T-cell (primary cell): ENCODE data around the gene COL4A6. TPM values are rescaled to one million over a fixed set of nuclear protein-coding genes. Genes with fewer than 3 reads are reported as not detected.

Source experiments
- ATAC-seq, 4 experiments: fragments of 200-7000 bp in 3 of 4; fragments of 150-1000 bp in 1 of 4; cut with Tn5 transposase; replicated peaks in 1 of 4; 1 replicate in 3 of 4; 2 replicates in 1 of 4; pipeline ENCODE4 v1.10.0; 2021; ENCODE audit warnings: moderate library complexity in 3 of 4, mild to moderate bottlenecking in 2 of 4, moderate number of reproducible peaks in 1 of 4
- CTCF ChIA-PET, 2 donors: fragments of 300-600 bp; sonication (Branson Sonifier 250); formaldehyde crosslinking; loops; one replicate each; lab custom pipeline; 2022; ENCODE audit warnings: antibody characterized with exemption in 2 of 2; lab: Charles Lee
- POLR2A ChIA-PET, 2 donors: fragments of 300-600 bp; sonication (Branson Sonifier 250); formaldehyde crosslinking; loops; one replicate each; lab custom pipeline; 2022; ENCODE audit warnings: antibody characterized with exemption in 2 of 2; lab: Charles Lee
- DNase-seq, 35 experiments: peaks; one replicate each; pipeline versions ENCODE4 v3.0.0 to v3.0.0-alpha.2; 2013 to 2023
- H3K27ac ChIP-seq: one replicate; pipeline ENCODE4 v1.5.1; 2013; ENCODE audit warnings: low read length
- H3K27me3 ChIP-seq, 2 experiments: replicated peaks in 1 of 2; 1 replicate in 1 of 2; 2 replicates in 1 of 2; pipeline versions ENCODE4 v1.6.1 to v1.7.0; 2013; ENCODE audit warnings: low read length in 1 of 2, mixed read lengths in 1 of 2; ENCODE audit not compliant: control insufficient read depth in 2 of 2, insufficient read depth in 2 of 2; ENCODE audit errors: extremely low read depth in 1 of 2
- H3K36me3 ChIP-seq, 2 donors: 1 replicate in 1 of 2; 2 replicates in 1 of 2; pipeline versions ENCODE4 v1.6.1 to v1.7.0; 2013; ENCODE audit warnings: low read length in 1 of 2; ENCODE audit not compliant: control insufficient read depth in 2 of 2, insufficient read depth in 1 of 2; ENCODE audit errors: extremely low read depth in 1 of 2
- H3K4me1 ChIP-seq, 2 experiments: 1 replicate in 1 of 2; 2 replicates in 1 of 2; pipeline versions ENCODE4 v1.6.1 to v1.7.0; 2013; ENCODE audit warnings: low read length in 2 of 2, mixed read lengths in 1 of 2; ENCODE audit not compliant: insufficient read depth in 2 of 2, control insufficient read depth in 1 of 2; ENCODE audit errors: extremely low read depth in 1 of 2
- H3K4me3 ChIP-seq, 2 donors: 1 replicate in 1 of 2; 2 replicates in 1 of 2; pipeline versions ENCODE4 v1.5.1 to v1.7.0; 2013; ENCODE audit warnings: mild to moderate bottlenecking in 2 of 2, low read length in 1 of 2, moderate library complexity in 1 of 2; ENCODE audit not compliant: control insufficient read depth in 1 of 2; ENCODE audit errors: extremely low read depth in 1 of 2
- H3K9me3 ChIP-seq: 2 replicates; pipeline ENCODE4 v1.7.0; 2013
- H3K27ac Mint-ChIP-seq, 2 donors: one replicate each; pipeline ENCODE4 v1.8.0; 2020 to 2021; ENCODE audit warnings: mild to moderate bottlenecking in 2 of 2, mixed read lengths in 2 of 2
- H3K27me3 Mint-ChIP-seq, 2 donors: one replicate each; pipeline ENCODE4 v1.8.0; 2021 to 2022; ENCODE audit warnings: mixed read lengths in 2 of 2
- H3K36me3 Mint-ChIP-seq: one replicate; pipeline ENCODE4 v1.8.0; 2021; ENCODE audit warnings: mixed read lengths
- H3K4me1 Mint-ChIP-seq, 3 donors: one replicate each; pipeline ENCODE4 v1.8.0; 2020 to 2022; ENCODE audit warnings: mixed read lengths in 3 of 3, mild to moderate bottlenecking in 1 of 3
- H3K4me3 Mint-ChIP-seq, 3 donors: one replicate each; pipeline ENCODE4 v1.8.0; 2020 to 2022; ENCODE audit warnings: mild to moderate bottlenecking in 3 of 3, mixed read lengths in 3 of 3, moderate library complexity in 3 of 3
- H3K9me3 Mint-ChIP-seq, 3 donors: one replicate each; pipeline ENCODE4 v1.8.0; 2020 to 2022; ENCODE audit warnings: mixed read lengths in 3 of 3
- WGBS: methylation state at CpG from one replicate; pipeline ENCODE4 v1.1.5; 2013; ENCODE audit warnings: missing lambda C conversion rate; ENCODE audit not compliant: insufficient coverage; 5-methylcytosine and 5-hydroxymethylcytosine counted together
- total RNA-seq, 35 experiments: library from RNA in 6 of 35; stranded (reverse) in 6 of 35; fragments of 120-200 nt in 1 of 35; gene quantifications; one replicate each; pipeline versions ENCODE4 v1.2.1 to v1.2.4 and lab custom pipeline; 2013 to 2026

Gene COL4A6
- total RNA-seq, 5 donors from 2014 or later (not counting 1 experiment from before 2014, with no cell fraction given) = 0.03 to 0.22 (median 0.20) TPM; not detected in 2

DNA sequence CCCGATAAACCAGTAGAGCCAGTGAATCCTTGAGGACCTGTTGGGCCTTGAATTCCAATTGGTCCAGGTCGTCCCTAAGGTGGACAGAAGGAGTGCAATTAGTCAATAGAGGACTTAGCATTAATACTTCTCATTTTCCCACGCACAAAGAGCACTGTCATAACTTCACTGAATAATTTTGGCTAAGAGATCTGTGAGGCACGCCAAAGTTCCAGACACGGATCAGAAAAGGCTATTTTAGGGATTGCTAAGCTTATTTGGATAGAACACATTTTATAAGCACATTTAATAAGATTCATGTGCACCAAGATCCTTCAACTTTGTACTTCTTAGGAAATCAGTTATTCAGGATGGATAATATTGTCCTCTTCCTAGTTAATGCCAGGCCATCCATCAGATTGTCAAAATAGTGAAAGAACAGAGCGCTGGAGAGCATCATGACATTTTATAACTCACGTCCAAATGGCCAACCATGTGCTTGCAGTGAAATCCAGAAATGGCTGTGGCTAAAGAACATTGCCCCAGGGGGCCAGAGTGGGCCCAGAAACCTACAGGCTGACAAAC, 216.8 kb downstream of the COL4A6 start:
- Mint-ChIP-seq H3K27ac (no peak overlapping the region), H3K36me3 (no peaks in the 10 kb centered on the region), H3K4me1 (peaks cover 0 to 3% (median 3%) of the 10 kb centered on the region in 3 donors), H3K9me3 (no peaks in the 10 kb centered on the region), H3K4me3 (no peak overlapping the region), H3K27me3 (peaks cover 2 to 22% of the 10 kb centered on the region in 2 donors)
- Histone ChIP-seq H3K36me3 (no peaks in the 10 kb centered on the region), H3K9me3 (no peaks in the 10 kb centered on the region), H3K27me3 (peaks cover 0 to 2% of the 10 kb centered on the region in 2 experiments), H3K4me1 (no peaks in the 10 kb centered on the region), H3K4me3 (no peak overlapping the region), H3K27ac (no peak overlapping the region)
- WGBS = 100% methylated on average over 1 of the region's 7 CpGs
- CTCF ChIA-PET = no interaction called here
- DNase-seq (no peak), ATAC-seq (no peak)
- POLR2A ChIA-PET = no interaction called here

- no peak overlapping the region for H3K4me3 Mint-ChIP-seq
- no peaks in the 10 kb centered on the region for H3K36me3 Mint-ChIP-seq
- no peak overlapping the region for H3K27ac Mint-ChIP-seq
- ChIA-PET POLR2A (no interaction called here), CTCF (no interaction called here)
- ATAC-seq (no peak), DNase-seq (no peak)
- H3K27me3 ChIP-seq = peaks cover 0 to 2% of the 10 kb centered on the region in 2 experiments
- no peaks in the 10 kb centered on the region for H3K36me3 ChIP-seq
- peaks cover 0 to 3% (median 3%) of the 10 kb centered on the region in 3 donors for H3K4me1 Mint-ChIP-seq
- H3K4me3 ChIP-seq = no peak overlapping the region
- no peaks in the 10 kb centered on the region for H3K4me1 ChIP-seq
- peaks cover 2 to 18% of the 10 kb centered on the region in 2 donors for H3K27me3 Mint-ChIP-seq
- H3K9me3 ChIP-seq = no peaks in the 10 kb centered on the region
- H3K27ac ChIP-seq = no peak overlapping the region
- WGBS = no CpG with 5 or more reads among the region's 5 CpGs
- no peaks in the 10 kb centered on the region for H3K9me3 Mint-ChIP-seq
Observed at GRCh38 chrX:108219949-108220601, 218.1 kb downstream of the COL4A6 start.

DNA sequence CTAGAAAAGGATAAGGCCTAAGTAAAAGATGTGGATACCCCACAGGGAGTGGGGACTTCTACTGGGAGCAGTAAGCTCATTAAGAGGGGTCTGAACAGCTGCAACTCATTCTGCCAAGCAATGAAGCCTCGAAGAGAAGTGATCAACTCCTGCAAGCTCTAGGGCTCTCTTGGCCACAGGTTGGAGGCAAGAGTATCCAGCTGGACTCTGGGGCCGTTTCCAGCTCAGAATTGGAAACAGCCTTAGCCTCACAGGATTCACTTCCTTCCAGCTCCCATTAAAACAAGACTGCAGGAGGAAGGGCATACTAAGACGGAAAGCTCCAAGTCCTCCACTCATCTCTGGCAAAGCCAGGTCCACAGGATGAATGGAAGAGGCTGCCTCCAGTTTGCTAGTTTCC, 220.3 kb downstream of the COL4A6 start:
- Histone ChIP-seq H3K4me1 (no peaks in the 10 kb centered on the region), H3K4me3 (no peak overlapping the region), H3K27ac (no peak overlapping the region), H3K27me3 (no peaks in the 10 kb centered on the region), H3K36me3 (no peaks in the 10 kb centered on the region), H3K9me3 (no peaks in the 10 kb centered on the region)
- CTCF ChIA-PET = no interaction called here
- H3K4me3 Mint-ChIP-seq = no peak overlapping the region
- ATAC-seq (no peak), DNase-seq (no peak)
- no peaks in the 10 kb centered on the region for H3K4me1 Mint-ChIP-seq
- H3K27ac Mint-ChIP-seq = no peak overlapping the region
- H3K9me3 Mint-ChIP-seq = no peaks in the 10 kb centered on the region
- H3K27me3 Mint-ChIP-seq = peaks cover 0 to 12% of the 10 kb centered on the region in 2 donors
- H3K36me3 Mint-ChIP-seq = no peaks in the 10 kb centered on the region
- POLR2A ChIA-PET = no interaction called here
- WGBS = no CpG with 5 or more reads among the region's 3 CpGs

- ATAC-seq = no peak
- Histone ChIP-seq H3K36me3 (no peaks in the 10 kb centered on the region), H3K9me3 (no peaks in the 10 kb centered on the region), H3K27me3 (no peaks in the 10 kb centered on the region), H3K27ac (no peak overlapping the region), H3K4me1 (no peaks in the 10 kb centered on the region), H3K4me3 (no peak overlapping the region)
- Mint-ChIP-seq H3K27ac (no peak overlapping the region), H3K36me3 (no peaks in the 10 kb centered on the region), H3K27me3 (peaks cover 0 to 12% of the 10 kb centered on the region in 2 donors), H3K9me3 (no peaks in the 10 kb centered on the region), H3K4me3 (no peak overlapping the region), H3K4me1 (no peaks in the 10 kb centered on the region)
- no CpG with 5 or more reads among the region's 3 CpGs for WGBS
- no peak for DNase-seq
- ChIA-PET POLR2A (no interaction called here), CTCF (no interaction called here)
Observed at GRCh38 chrX:108216919-108217571, 221.2 kb downstream of the COL4A6 start.

- no peaks in the 10 kb centered on the region for H3K36me3 ChIP-seq
- Mint-ChIP-seq H3K36me3 (no peaks in the 10 kb centered on the region), H3K4me3 (no peak overlapping the region), H3K27me3 (peaks cover 0 to 12% of the 10 kb centered on the region in 2 donors), H3K4me1 (no peaks in the 10 kb centered on the region), H3K9me3 (no peaks in the 10 kb centered on the region), H3K27ac (no peak overlapping the region)
- WGBS = no CpG with 5 or more reads among the region's 1 CpG
- DNase-seq (no peak), ATAC-seq (no peak)
- H3K27me3 ChIP-seq = no peaks in the 10 kb centered on the region
- H3K4me3 ChIP-seq = no peak overlapping the region
- no peaks in the 10 kb centered on the region for H3K9me3 ChIP-seq
- ChIA-PET CTCF (interaction anchor here in 1 of 2 donors (0.5 kb wide), 1 partner anchor 801 kb away, joined by 3 read pairs; no protein-coding TSS in a partner anchor), POLR2A (no interaction called here)
- H3K4me1 ChIP-seq = no peaks in the 10 kb centered on the region
- H3K27ac ChIP-seq = no peak overlapping the region
Observed at GRCh38 chrX:108216405-108216804, 221.8 kb downstream of the COL4A6 start.

DNA sequence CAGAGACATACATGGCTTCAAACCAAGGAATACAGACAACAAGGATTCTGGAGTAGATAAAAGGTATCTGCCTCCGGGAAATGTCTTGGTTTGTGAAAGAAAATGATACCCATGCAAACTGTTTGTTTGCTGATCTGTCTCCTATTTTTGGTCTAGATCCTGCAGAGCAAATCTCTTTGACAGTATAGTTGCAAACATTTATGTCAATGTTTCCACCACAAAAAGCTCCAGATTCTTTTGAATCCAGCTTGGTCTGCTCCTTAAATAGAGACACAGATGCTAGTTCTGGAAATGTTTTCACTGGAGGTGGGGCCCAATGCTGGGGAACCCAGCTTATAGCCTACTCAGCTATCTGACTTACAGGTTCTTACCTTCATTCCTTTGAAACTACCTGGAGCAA, 226.9 kb downstream of the COL4A6 start:
- CTCF ChIA-PET = no interaction called here
- no peaks in the 10 kb centered on the region for H3K36me3 Mint-ChIP-seq

More for the DNA sequence above, 226.9 kb downstream of the COL4A6 start:
- H3K36me3 ChIP-seq = no peaks in the 10 kb centered on the region
- no peak overlapping the region for H3K4me3 ChIP-seq
- no CpG with 5 or more reads among the region's 1 CpG for WGBS
- H3K27me3 ChIP-seq = no peaks in the 10 kb centered on the region
- POLR2A ChIA-PET = no interaction called here
- no peaks in the 10 kb centered on the region for H3K9me3 ChIP-seq
- DNase-seq = no peak
- no peaks in the 10 kb centered on the region for H3K9me3 Mint-ChIP-seq
- no peaks in the 10 kb centered on the region for H3K4me1 ChIP-seq
- ATAC-seq = no peak
- no peak overlapping the region for H3K4me3 Mint-ChIP-seq
- no peak overlapping the region for H3K27ac ChIP-seq
- H3K27me3 Mint-ChIP-seq = peaks cover 0 to 18% of the 10 kb centered on the region in 2 donors
- no peaks in the 10 kb centered on the region for H3K4me1 Mint-ChIP-seq
- no peak overlapping the region for H3K27ac Mint-ChIP-seq
